Fibroblast of villous mesenchyme (primary cell): ENCODE measurements around the gene ZNRF4. TPM values are rescaled to one million over a fixed set of nuclear protein-coding genes. Genes with fewer than 3 reads are reported as not detected.
"Not testable (repeated sequence)": the region's sequence is repeated elsewhere in the genome, so short reads cannot be mapped to it uniquely, and the experiment has no call there.

ENCODE experiments used
- DNase-seq: peaks from one replicate; pipeline ENCODE4 v3.0.0-alpha.2; 2010; ENCODE audit warnings: low read depth
- H3K4me3 ChIP-seq: 2 replicates; pipeline ENCODE4 v1.5.1; 2011; ENCODE audit warnings: low read depth, mild to moderate bottlenecking, low read length
- CTCF ChIP-seq: IDR thresholded peaks from 2 replicates; pipeline ENCODE4 v1.5.1; 2012; ENCODE audit warnings: low read depth, mild to moderate bottlenecking, low read length; ENCODE audit not compliant: insufficient read depth
- total RNA-seq: library from RNA; depleted of rRNA; stranded (reverse); fragments of >200 nt; gene quantifications from 2 replicates; pipeline ENCODE4 v1.2.3, GENCODE V29; 2012

ZNRF4 gene
- total RNA-seq, 1 donor: not detected

- no peak for TF ChIP-seq CTCF
- DNase-seq: no peak
- H3K4me3 ChIP-seq: no peak overlapping the region
These were observed 24.7 kb downstream of the ZNRF4 start for GRCh38 chr19:5479958-5480357.

GRCh38 chr19:5480427-5480836 lies 25.2 kb downstream of the ZNRF4 start:
- peak; percentile 16 for DNase-seq
- TF ChIP-seq CTCF: peak; percentile 59
- H3K4me3 ChIP-seq: no peak overlapping the region

GRCh38 chr19:5481957-5482356 lies 26.7 kb downstream of the ZNRF4 start:
- no peak overlapping the region for H3K4me3 ChIP-seq
- no peak for DNase-seq
- TF ChIP-seq CTCF: no peak

GRCh38 chr19:5484398-5485285 lies 29.4 kb downstream of the ZNRF4 start:
- H3K4me3 ChIP-seq: no peak overlapping the region
- no peak for DNase-seq
- TF ChIP-seq CTCF: no peak

GRCh38 chr19:5485286-5485636 lies 30.0 kb downstream of the ZNRF4 start:
- no peak overlapping the region for H3K4me3 ChIP-seq
- no peak for TF ChIP-seq CTCF
- no peak for DNase-seq

- DNase-seq, H3K4me3 ChIP-seq: not testable (repeated sequence)
These were observed 30.4 kb downstream of the ZNRF4 start for GRCh38 chr19:5485658-5486057.

GRCh38 chr19:5487222-5487621 lies 32.0 kb downstream of the ZNRF4 start:
- H3K4me3 ChIP-seq: no peak overlapping the region
- DNase-seq: no peak
- no peak for TF ChIP-seq CTCF
